Adrenal gland (tissue), 5 donors: ENCODE data around the gene NLK.

Experiments used
- CTCF ChIP-seq, 6 experiments: fragments of 450-650 bp in 4 of 6; fragments of 200-600 bp in 2 of 6; sonication (generic) in 1 of 6; IDR thresholded peaks; 1 replicate in 5 of 6; 2 replicates in 1 of 6; pipeline versions ENCODE4 v1.5.1 to v1.8.0; 2016 to 2021; ENCODE audit warnings: antibody characterized with exemption in 6 of 6, mild to moderate bottlenecking in 2 of 6, moderate library complexity in 1 of 6
- POLR2A ChIP-seq, 2 donors: fragments of 450-650 bp; IDR thresholded peaks; one replicate each; pipeline ENCODE4 v1.6.1; 2017; ENCODE audit warnings: antibody characterized with exemption in 2 of 2, mild to moderate bottlenecking in 2 of 2, moderate library complexity in 1 of 2
- donor health status: DM: no; HTN: no; CAD: no.

GRCh38 chr17:28076144-28076543, 33.7 kb downstream of the NLK start:
- TF ChIP-seq CTCF (IDR thresholded peaks at IDR 0.05) (no peak), POLR2A (IDR thresholded peaks at IDR 0.05) (no peak)
